GM19395 (cell line): ENCODE measurements around the gene KIAA1217.

ENCODE experiments used
- ATAC-seq: cut with Tn5 transposase; IDR thresholded peaks from one replicate; pipeline ENCODE4 v1.9.1; 2021; ENCODE audit warnings: mild to moderate bottlenecking, moderate library complexity; ENCODE audit not compliant: unreplicated experiment

Gene KIAA1217

GRCh38 chr10:24488631-24489030 lies 279.7 kb downstream of the KIAA1217 start:
- ATAC-seq = no peak

DNA sequence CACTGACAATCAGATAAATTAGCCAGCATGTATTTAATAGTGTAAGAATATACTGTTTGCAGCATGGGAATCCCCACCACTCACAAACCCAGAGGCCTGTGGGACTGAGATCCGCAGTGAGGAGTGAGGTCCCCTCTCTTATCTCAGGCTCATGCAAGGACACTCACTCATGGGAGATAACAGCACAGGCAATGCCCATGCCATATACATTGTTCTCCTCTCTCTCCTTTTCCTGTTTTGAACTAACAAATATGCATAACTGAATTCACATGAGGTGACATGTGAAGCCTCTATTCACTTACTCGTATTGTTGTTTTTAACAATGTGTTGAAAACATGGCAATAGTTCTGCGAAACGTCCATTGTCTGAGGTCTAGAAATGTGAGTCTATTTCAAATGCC lies 284.2 kb downstream of the KIAA1217 start:
- no peak for ATAC-seq

GRCh38 chr10:24494236-24494635 lies 285.3 kb downstream of the KIAA1217 start:
- ATAC-seq = no peak

- no peak for ATAC-seq
Observed at GRCh38 chr10:24494777-24495176, 285.8 kb downstream of the KIAA1217 start.

GRCh38 chr10:24495666-24496460 lies 286.9 kb downstream of the KIAA1217 start:
- no peak for ATAC-seq

GRCh38 chr10:24496906-24497305 lies 288.0 kb downstream of the KIAA1217 start:
- ATAC-seq = no peak

- no peak for ATAC-seq
Observed at GRCh38 chr10:24501056-24501711, 292.2 kb downstream of the KIAA1217 start.

- ATAC-seq = no peak
Observed at GRCh38 chr10:24502006-24502405, 293.1 kb downstream of the KIAA1217 start.

DNA sequence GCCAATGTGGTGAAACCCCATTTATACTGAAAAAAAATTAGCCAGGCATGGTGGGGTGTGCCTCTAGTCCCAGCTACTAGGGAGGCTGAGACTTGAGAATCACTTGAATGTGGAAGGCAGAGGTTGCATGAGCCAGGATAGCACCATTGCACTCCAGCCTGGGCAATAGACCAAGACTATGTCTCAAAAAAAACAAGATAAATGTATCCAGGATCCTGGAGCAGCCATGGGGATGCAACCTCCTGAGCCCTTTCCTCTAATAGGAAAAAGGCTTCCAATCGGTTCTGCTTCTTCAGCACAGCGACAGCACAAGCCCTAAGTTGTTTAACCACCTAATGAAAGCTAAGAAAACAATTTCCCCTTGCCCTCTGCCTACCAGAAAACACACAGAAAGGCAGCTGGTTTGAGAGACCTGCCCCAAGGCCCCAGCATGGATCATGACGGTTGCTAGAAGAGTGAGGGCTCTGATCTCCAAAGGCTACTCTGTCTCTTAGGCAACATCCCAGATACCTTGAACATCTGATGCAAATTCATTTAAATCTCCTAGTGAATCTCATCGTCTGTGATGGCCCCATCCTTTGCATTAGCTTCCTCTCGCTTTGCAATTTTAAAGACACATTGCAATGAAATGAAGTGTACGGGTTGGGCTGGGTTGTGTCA lies 294.0 kb downstream of the KIAA1217 start:
- ATAC-seq = peak; percentile 8

DNA sequence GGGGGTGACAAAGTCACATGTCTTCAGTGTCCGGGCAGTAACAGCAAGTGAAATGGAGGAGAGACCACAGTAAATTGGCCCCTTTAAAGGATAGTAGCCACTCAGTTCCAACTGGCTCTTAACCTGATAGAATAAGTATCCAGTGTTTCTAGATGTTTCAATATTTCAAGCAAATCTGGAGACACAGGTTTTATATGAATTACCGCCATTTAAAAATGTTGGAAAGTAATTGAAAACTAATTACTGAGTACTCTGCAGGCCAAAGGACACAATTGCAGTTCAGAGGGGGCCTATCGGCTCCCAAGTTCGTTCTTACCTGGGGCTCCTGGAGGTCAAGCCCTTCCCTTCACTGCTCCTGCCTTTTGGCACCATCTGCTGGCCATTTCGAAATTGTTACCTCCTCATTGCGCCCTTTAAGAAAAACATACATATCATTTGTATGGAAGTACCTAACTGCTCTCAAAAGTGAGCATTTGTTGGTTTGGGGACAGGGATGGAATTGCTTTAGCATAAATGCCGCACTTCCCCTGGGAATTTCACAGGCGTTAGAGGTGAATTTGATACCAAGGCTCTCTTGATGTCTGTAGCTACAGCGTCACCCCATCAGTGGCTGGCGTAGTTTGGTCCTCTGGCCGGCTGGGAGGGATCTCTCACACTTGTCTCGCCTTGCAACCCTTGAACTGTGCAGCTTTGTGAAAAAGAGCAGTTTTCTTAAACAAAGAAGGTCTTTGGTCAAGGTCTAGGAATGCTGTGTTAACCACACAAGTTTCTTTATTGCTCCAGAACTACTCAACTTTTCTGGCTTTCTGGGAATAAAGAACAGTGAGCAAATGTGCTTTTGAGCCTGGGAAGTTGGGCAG lies 294.8 kb downstream of the KIAA1217 start:
- ATAC-seq = peak; percentile 81

DNA sequence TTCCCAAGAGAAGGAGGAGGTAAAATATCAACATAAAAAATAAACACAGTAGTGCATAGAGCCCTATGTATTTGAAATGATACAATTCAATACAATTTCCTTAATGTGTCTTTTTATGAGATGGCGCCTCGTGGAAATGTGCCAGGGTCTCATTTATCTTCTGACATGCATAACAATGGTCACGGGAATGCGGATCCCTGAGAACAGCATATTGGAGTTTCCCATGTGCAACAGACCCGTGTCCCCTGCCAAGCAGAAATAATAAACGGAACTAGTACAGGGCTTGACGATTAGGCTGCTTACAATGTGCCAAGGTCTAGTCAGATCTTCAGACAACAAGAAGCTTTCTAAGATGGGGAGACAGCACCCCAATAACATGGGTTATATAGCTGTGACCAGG lies 296.8 kb downstream of the KIAA1217 start:
- no peak for ATAC-seq

- ATAC-seq = no peak
Observed at GRCh38 chr10:24513155-24513554, 304.2 kb downstream of the KIAA1217 start.

DNA sequence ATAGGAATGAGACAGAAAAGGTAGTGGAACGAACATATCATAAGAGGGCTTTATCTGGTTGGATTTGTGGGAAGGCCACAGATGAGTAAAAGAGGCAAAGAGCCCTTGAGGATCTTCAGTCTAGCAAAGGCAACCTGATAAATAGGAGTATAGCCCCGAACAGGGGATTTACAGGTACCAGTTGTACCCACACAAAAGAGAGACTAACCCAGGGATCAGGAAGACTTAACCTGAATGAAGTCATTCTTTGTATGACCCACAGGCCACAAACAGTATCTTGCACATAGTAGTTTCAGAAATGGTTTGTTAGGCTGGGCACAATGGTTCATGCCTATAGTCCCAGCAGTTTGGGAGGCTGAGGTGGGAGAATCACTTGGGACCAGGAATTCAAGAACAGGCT lies 306.5 kb downstream of the KIAA1217 start:
- ATAC-seq = no peak

DNA sequence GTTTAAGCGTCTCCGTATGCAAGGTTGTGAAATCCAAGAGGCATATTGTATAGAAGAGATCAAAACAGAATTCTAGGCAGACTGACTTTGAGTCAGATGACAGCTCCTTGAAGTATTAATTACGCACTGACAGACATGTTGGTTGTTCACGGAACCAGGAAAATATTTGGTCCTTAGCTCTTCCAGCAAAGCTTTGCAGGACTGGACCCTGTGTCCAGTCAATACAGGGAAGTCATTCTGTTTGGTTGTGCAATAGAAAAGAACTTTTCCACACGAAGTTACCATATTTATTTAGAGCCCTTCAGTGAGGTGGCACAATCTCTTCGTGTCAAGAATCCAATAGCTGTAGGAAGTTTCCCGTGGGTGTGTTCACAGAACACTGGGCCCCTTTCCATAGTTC lies 309.5 kb downstream of the KIAA1217 start:
- ATAC-seq = no peak

DNA sequence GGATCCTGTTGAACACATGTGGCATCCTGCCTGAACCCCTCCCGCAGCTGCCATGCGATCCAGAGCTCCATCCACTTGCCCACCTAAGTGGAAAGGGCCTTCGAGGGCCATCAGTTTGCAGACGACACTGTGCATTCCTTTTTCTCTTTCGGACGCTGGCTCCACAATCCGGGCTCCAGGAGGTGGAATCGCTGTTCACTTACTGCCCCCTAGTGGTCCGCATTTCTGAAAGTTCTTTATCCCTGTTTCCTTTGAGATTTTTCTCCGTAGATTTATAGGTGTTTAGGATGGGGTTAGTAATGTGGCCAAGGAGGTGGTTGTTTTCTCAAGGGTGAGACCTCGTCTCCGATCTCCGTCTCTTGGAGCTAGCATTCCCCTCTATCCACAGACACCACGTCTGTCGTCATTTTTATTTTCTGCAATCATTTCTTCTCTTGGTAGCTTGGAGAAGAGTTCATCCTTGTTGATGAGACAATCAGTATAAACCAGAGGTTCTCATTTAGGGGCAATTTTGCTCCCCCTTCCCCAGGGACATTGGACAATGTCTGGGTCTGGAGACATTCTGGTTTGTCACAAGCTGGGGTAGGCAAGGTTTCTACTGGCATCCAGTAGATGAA lies 310.2 kb downstream of the KIAA1217 start:
- ATAC-seq = peak; percentile 51

DNA sequence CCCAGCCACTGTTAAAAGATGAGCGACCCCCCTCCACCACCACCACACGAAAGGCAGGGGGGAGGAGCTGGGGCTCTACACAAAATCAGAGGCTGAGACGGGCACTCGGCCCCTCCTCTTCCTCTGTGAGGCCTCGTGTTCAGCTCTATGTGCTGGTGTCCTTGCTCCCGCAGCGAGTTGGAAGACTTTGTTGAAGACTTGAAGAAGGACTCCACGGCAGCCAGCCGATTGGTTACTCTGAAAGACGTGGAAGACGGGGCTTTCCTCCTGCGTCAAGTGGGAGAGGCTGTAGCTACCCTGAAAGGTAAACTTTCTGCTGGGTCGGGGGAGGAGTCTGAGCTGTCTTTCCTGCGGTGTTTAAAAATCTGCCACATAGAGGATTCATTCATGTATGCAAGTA lies 311.0 kb downstream of the KIAA1217 start:
- ATAC-seq = no peak

DNA sequence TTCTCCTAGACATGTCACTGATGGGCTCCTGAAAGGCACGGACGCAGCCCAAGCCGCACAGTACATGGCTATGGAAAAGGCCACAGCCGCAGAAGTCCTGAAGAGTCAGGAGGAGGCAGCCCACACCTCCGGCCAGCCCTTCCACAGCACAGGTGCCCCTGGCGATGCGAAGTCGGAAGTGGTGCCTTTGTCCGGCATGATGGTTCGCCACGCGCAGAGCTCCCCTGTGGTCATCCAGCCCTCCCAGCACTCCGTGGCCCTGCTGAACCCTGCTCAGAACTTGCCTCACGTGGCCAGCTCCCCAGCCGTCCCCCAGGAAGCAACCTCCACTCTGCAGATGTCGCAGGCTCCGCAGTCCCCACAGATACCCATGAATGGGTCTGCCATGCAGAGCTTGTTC lies 315.4 kb downstream of the KIAA1217 start:
- no peak for ATAC-seq

DNA sequence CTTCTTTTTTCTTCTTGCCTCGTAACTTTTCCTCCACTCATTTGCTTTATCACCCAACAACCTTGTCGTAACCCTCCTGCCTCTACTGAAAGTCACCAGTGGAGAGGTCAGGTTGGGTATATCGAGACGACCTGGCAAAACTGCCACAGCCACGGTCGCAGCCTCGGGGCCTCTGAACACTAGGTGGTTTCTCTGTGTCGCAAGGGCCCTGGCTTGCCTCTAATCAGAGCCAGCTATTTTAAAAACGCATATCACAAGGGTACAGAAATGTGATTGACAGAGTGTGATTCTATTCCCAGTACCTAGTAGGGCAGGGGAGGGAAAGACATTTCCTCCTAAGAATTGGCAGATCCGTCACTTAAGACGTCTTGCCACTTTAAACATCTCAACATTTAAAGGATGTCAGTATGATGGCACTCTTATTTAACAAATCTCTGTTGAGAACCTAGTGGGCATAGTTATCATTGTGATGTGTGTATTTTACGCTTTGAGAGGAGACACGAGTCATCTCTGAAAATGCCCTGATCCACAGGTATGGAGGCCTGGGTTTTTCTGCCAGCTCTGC lies 317.2 kb downstream of the KIAA1217 start:
- no peak for ATAC-seq

DNA sequence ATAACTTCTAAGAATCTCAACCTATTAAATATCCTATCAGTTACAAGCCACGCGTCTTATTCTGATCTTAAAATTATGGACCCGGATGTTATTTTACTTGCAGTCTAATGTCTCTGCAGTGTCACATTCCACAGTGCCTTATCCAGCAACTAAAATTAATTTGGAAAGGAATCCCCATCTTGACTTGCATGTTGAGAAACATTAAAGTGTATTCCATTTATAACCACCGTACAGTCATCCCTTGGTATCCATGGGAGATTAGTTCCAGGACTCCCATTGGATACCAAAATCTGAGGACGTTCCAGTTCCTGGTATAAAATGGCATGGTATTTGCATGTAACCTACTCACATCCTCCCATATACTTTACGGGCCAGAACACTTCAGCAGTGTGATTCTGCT lies 320.0 kb downstream of the KIAA1217 start:
- no peak for ATAC-seq

DNA sequence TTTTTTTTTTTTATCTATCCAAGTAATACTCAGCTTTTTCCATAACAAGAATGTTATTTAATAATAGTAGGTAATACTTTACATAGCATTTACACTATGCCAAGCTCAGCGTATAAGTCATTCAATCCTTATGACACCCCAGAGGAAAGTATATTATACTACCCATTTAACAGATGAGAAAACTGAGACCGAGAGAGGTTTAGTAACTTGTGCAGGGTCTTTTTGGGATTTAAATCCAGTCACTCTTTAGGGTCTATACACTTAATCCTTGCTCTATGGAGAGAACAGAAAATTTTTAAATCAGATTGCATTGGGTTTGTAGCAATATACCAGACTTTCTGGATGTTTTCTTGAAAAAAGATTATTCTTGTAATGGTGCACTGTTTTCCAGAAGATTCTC lies 322.5 kb downstream of the KIAA1217 start:
- no peak for ATAC-seq
